HG02884 (cell line): ENCODE data around the gene GALE.
"Not testable (repeated sequence)": the region's sequence is repeated elsewhere in the genome, so short reads cannot be mapped to it uniquely, and the experiment has no call there.

Source experiments
- ATAC-seq: cut with Tn5 transposase; IDR thresholded peaks from one replicate; pipeline ENCODE4 v1.9.1; 2021; ENCODE audit warnings: mild to moderate bottlenecking, moderate library complexity; ENCODE audit not compliant: unreplicated experiment

The GALE gene

DNA sequence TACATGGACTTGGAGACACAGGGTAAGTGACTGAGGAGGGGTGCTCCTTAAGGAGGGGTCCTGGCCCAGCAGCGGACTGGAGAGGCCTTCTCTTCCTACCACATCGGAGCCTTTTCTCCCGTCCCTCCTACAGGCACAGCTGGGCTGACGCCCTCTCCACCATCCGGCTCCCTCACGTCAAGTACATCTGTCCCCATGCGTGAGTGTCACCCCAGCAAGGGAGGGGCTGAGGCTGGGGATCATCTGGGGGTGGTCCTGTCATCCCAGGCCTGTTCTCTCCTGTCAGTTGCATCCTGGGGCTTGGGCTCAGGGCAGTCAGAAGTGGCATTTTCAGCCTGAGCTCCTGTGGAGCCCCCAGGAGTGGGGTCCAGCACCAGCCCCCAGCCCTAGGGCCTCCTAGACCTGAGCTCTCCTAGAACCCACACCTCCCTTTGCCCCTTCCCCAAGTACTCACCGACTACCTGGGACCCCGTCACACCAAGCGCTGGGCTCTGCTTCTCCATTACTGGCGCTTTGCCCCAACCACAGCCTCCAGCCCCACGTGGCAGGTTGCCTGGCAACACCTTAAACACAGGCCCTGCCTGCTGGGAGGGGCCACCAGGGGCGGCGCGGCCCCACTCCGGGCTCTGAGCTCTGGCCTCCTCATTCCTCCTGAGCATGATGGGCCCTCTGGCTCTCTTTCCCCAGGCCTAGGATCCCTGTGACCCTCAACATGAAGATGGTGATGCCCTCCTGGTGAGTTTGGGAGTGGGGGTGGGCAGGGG, 7.4 kb downstream of the GALE start:
- no peak for ATAC-seq

- ATAC-seq: no peak
Measured at GRCh38 chr1:23792151-23792945, 8.2 kb downstream of the GALE start.

GRCh38 chr1:23791516-23792047, 9.0 kb downstream of the GALE start:
- ATAC-seq: no peak

- peak; percentile 86 for ATAC-seq
Measured at GRCh38 chr1:23790696-23791515, 9.6 kb downstream of the GALE start, which contains the start of gene LYPLA2. Gene LYPLA2 (plus strand): TSS chr1:23791145. CDS start chr1:23792683, 1,538 bp downstream.

GRCh38 chr1:23788695-23789094, 11.9 kb downstream of the GALE start:
- no peak for ATAC-seq

DNA sequence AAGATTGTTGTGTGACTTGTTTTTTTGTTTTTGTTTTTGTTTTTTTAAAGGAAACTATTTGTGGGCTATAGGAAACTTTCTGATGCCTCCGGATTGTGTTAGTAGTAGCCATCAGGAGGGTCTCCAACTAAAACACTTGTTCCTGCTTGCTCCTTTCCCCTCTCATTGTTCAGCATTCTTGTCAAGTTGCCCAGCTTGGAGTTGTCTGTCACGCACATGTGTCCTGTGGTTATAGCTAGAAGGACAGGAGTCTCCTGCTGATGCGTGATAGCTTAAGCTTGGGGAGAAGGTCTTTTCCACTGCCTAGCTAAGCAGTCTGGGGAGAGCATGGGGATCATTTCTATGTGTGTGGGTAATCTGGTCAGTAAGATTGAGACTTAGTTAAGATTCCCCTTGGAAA, 12.9 kb downstream of the GALE start:
- ATAC-seq: no peak

DNA sequence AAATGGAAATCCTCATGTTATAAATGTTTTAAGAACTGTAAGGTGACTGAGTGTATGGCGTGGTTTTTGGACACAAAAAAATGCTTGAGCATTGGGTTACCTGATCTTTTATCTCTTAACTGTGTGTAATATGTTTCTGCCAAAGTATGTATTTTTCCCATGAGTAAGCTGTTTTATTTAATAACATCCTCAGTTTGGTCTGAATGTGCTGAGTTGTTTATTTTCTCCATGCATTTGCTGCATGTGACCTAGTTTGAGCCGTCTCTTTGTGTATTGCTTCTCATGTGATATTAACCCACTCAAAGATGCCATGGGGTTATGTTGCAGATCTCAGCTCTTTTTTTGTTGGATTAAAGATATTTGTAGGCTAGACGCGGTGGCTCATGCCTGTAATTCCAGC, 15.7 kb downstream of the GALE start:
- no peak for ATAC-seq

GRCh38 chr1:23783141-23783540, 17.4 kb downstream of the GALE start:
- ATAC-seq: not testable (repeated sequence)

DNA sequence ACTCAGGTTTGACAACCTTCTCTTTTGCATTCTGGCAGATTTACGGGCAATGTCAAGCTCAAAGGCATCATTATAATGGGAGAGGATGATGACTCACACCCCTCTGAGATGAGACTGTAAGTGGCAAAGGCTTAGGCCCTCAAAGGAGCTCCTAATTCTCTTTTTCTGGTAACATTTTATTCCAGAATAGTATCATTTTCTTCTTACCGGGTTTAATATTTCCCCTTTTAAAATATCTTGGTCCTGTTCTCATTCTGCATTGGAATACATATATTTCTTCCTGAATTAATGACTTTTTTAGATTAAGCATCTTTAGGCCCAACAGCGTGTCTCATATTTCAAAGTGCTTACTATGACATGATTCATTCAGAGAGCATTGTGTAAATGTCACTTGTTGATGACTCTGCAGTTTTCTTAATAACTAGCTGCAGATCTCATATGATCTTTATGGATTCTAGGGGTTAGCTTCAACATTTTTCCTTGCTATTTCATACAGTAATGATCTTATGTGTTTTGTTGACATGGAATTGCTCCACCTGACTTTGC, 20.7 kb downstream of the GALE start:
- no peak for ATAC-seq

GRCh38 chr1:23777979-23778814, 22.4 kb downstream of the GALE start, which contains the start of gene PITHD1:
Gene PITHD1 (plus strand): TSS chr1:23778418. CDS start chr1:23778516, 98 bp downstream.
- no peak for ATAC-seq

DNA sequence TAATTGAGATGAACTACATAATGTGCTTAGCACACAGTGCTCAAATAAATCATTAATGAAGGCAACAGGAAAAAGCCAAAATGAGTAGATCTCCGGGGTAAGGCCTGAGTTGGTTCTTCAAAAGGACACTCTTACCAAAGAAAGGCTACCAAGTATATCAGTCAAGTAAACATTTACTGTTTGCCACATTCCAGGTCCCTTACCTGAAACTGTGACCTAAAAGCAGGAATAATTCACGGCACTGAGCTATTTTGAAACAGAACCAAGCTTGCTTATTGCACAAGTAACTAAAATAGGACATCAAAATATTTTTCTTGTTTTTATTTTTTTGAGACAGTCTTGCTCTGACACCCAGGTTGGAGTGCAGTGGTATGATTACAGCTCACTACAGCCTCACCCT, 24.3 kb downstream of the GALE start:
- ATAC-seq: no peak

DNA sequence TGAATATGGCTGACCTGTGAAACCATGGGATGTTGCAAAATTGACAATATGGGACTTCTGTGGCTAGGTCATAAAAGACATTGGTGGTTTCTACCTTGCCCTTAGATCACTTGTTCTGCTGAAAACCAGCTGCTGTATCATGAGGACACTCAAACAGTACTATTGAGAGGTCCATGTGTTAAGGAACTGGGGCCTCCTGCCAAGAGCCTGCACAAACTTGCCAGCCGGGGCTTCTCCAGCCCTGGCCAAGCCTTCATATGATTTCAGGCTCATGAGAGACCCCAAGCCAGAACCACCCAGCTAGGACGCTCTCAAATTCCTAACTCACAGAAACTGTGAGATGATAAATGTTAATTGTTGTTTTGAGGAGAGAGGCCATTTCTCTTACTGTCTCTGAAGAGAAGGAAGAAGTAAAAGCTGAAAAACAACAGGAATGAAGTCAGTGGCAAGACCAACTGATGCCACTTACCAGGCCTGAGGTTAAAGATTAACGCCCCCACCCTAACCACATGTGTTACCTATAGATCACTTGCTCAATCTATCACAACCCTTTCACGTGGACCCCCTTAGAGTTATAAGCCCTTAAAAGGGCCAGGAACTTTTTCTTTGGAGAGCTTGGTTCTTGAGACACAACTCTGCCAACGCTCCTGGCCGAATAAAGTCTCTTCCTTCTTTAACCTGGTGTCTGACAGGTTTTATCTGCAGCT, 26.2 kb downstream of the GALE start:
- no peak for ATAC-seq

DNA sequence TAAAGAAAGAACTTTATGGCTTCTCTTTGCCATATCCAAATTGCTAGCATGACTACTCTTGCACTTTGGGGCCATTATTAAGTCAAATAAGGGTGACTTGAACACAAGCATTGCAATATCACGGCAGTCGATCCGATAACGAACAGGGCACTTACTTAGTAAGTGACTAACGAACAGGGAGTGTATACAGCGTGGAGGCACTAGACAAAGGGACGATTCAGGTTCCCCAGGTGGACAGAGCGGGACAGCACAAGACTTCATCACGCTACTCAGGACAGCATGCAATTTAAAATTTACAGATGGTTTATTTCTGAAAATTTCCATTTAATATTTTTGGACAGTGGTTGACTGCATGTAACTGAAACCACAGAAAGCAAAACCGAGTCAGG, 27.7 kb downstream of the GALE start:
- no peak for ATAC-seq

DNA sequence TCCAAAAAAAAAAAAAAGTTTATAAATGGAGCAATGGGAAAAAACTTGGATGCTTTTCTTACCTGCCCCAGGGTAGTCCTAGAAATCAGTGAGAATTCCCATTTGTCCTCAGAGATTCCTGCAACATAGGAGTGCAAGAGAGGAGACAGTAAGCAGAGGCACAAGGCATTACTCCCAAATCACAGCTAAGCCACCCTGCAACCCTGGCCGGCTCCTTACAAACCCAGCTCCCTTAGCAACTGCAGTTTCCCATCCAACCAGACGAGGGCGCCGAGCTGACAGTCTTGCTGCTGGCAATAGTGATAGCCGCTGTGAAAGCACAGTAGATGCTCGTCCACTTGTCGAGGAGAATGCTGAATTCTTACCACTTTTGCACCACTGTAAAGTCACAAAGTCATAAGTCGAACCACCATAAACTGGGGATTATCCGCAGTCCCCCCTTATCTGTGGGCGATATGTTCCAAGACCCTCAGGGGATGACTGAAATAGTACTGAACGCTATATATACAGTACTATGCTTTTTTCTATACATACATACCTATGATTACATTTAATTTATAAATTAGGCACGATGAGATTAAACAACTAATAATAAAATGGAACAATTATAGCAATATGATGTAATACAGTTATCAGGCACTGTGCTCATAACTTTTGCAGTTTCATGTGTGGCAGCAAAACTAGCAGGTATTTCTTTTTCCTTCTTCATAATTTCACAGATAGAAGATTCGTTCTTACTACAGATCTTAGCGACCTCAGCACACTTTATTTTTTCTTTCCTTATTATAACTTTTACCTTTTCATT, 28.3 kb downstream of the GALE start:
- ATAC-seq: no peak

DNA sequence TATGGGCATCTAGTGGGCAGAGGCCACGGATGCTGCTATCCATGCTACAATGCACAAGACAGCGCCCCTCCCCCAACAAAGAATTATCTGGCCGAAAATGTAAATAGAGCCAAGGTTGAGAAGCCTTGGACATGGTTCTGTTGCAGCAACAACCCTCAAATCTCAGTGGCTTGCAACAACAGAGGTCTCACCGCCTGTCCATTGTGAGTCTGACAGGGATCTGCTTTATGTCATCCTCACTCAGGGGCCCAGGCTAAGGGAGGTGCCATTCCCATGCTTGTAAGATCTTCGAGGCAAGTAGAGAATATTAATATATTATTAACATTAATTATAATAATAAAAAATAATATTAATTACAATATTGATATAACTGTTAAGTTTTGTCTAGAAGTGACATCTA, 31.8 kb downstream of the GALE start:
- ATAC-seq: no peak

DNA sequence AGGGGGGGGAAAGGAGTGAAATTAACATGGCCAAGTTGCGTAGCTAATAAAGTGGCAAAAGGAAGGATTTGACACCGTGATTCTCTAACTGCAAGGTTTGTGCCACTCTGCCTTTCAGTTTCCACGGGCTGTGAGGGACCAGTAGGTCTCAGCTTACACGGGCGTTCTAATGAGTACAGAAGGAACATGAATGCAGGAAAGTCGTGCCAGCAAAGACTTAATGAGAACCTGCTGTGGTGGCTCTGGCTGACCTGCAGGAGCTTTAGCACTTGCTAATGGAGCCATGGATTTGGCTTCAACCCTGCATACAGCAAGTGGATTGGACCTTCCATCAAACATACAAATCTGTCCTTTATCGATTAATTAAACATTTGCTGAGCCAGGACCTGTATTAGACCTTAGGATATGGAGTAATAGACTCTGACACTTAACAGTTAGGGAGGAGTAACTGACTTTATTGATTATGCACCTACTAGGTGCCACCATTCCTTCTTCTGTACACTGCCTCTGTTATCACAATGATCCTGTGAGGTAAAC, 37.4 kb downstream of the GALE start:
- no peak for ATAC-seq

DNA sequence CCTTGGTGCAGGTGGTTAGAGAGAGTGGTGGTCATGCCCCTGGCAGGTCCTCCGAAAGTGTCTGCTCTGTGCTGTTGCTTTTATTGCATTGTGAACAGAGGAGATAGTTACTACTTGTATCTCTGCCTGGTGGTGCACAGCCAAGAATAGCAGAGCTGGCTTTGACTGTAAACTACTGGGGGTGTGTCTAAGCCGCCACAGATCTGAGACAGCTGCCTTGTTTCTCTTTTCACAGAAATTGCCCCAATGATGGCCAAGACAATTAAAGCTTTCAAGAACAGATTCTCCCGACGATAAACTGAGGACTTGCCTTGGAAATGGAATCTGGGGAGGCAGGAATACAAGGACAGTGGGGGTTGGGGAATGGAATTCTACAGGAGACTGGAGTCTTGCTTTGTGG, 41.3 kb downstream of the GALE start:
- no peak for ATAC-seq

DNA sequence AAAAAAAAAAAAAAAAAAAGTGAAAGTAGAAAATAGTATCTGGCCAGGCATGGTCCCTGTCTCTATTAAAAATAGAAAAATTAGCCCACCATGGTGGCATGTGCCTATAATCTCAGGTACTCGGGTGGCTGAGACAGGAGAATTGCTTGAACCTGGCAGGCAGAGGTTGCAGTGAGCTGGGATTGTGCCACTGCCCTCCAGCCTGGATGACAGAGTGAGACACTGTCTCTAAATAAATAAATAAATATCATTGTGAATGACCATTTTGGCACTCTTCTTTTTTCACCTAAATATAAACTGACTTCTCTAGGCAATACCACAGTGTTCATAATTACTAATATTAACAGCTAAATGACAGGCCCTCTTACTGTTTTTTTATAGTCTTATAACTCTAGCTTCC, 42.7 kb downstream of the GALE start:
- no peak for ATAC-seq
